GM18870 (cell line): Measurements from ENCODE around the gene GNG10.
A peak's percentile ranks its signal among the peaks of the same experiment; 100 is the strongest.
"Not testable (repeated sequence)": the region's sequence is repeated elsewhere in the genome, so short reads cannot be mapped to it uniquely, and the experiment has no call there.

ENCODE experiments used
- ATAC-seq: cut with Tn5 transposase; IDR thresholded peaks from one replicate; pipeline ENCODE4 v1.9.1; 2021; ENCODE audit warnings: moderate library complexity; ENCODE audit not compliant: unreplicated experiment

The GNG10 gene

GRCh38 chr9:111661150-111661801 is at the start of gene GNG10:
Gene GNG10, plus strand, starts transcription at chr9:111661605. Its CDS starts 30 bp downstream, at chr9:111661635.
- ATAC-seq = peak; percentile 40

GRCh38 chr9:111613436-111614040 is 47.9 kb upstream of the GNG10 start:
- ATAC-seq = no peak

GRCh38 chr9:111615928-111616327 is 45.5 kb upstream of the GNG10 start:
- no peak for ATAC-seq

- ATAC-seq = not testable (repeated sequence)
Observed at GRCh38 chr9:111617349-111617748, 44.1 kb upstream of the GNG10 start.

- ATAC-seq = no peak
Observed at GRCh38 chr9:111621895-111622480, 39.4 kb upstream of the GNG10 start.

- no peak for ATAC-seq
Observed at GRCh38 chr9:111622626-111623025, 38.8 kb upstream of the GNG10 start.

- no peak for ATAC-seq
Observed at GRCh38 chr9:111627260-111627963, 34.0 kb upstream of the GNG10 start.

GRCh38 chr9:111628411-111628810 is 33.0 kb upstream of the GNG10 start:
- no peak for ATAC-seq

GRCh38 chr9:111630182-111630963 is 31.0 kb upstream of the GNG10 start:
- ATAC-seq = peak; percentile 21

- no peak for ATAC-seq
Observed at GRCh38 chr9:111630964-111631213, 30.5 kb upstream of the GNG10 start.

GRCh38 chr9:111631214-111631971 is 30.0 kb upstream of the GNG10 start, which contains the start of gene DNAJC25:
Gene DNAJC25, plus strand, starts transcription at chr9:111631334. Its CDS starts 74 bp downstream, at chr9:111631408.
- ATAC-seq = peak; percentile 96

- no peak for ATAC-seq
Observed at GRCh38 chr9:111632060-111632459, 29.3 kb upstream of the GNG10 start.

GRCh38 chr9:111632695-111633388 is 28.6 kb upstream of the GNG10 start:
- no peak for ATAC-seq

- ATAC-seq = no peak
Observed at GRCh38 chr9:111633389-111633736, 28.0 kb upstream of the GNG10 start.

- no peak for ATAC-seq
Observed at GRCh38 chr9:111634860-111635259, 26.5 kb upstream of the GNG10 start.

- ATAC-seq = no peak
Observed at GRCh38 chr9:111637421-111637950, 23.9 kb upstream of the GNG10 start.

GRCh38 chr9:111644195-111644772 is 17.1 kb upstream of the GNG10 start:
- no peak for ATAC-seq

GRCh38 chr9:111645806-111646205 is 15.6 kb upstream of the GNG10 start:
- ATAC-seq = no peak

GRCh38 chr9:111646417-111646816 is 15.0 kb upstream of the GNG10 start:
- no peak for ATAC-seq
